ENCODE results near the gene ARPC1B.
A peak's percentile ranks its signal among the peaks of the same experiment; 100 is the strongest.
"Not testable (repeated sequence)": the region's sequence is repeated elsewhere in the genome, so short reads cannot be mapped to it uniquely, and the experiment has no call there.

ARPC1B gene

GRCh38 chr7:99366646-99367045 lies 7.9 kb upstream of the ARPC1B start:
- DNase-seq (ENCODE audit: low read depth in 3 of 3, low spot score in 1 of 3): no peak

GRCh38 chr7:99368750-99369389 lies 5.7 kb upstream of the ARPC1B start:
- no peak for DNase-seq (ENCODE audit: low read depth in 3 of 3, low spot score in 1 of 3)

- DNase-seq (ENCODE audit: low read depth in 3 of 3, low spot score in 1 of 3): no peak
Measured at GRCh38 chr7:99369767-99370391, 4.7 kb upstream of the ARPC1B start.

- no peak for DNase-seq (ENCODE audit: low read depth in 3 of 3, low spot score in 1 of 3)
Measured at GRCh38 chr7:99371376-99371920, 3.1 kb upstream of the ARPC1B start.

- no peak for DNase-seq (ENCODE audit: low read depth in 3 of 3, low spot score in 1 of 3)
Measured at GRCh38 chr7:99372275-99373090, 2.0 kb upstream of the ARPC1B start.

- DNase-seq (ENCODE audit: low read depth in 3 of 3, low spot score in 1 of 3): no peak
Measured at GRCh38 chr7:99373091-99374066, 1.2 kb upstream of the ARPC1B start.

- peak; percentile 24 to 49 (median 33) for DNase-seq (ENCODE audit: low read depth in 3 of 3, low spot score in 1 of 3)
Measured at GRCh38 chr7:99375070-99375807, 709 bp downstream of the ARPC1B start.

- DNase-seq (ENCODE audit: low read depth in 3 of 3, low spot score in 1 of 3): peak in 1 of 3 donors; percentile 27
Measured at GRCh38 chr7:99379043-99379577, 4.6 kb downstream of the ARPC1B start.

- DNase-seq (ENCODE audit: low read depth in 3 of 3, low spot score in 1 of 3): not testable (repeated sequence)
Measured at GRCh38 chr7:99379693-99380031, 5.1 kb downstream of the ARPC1B start.

GRCh38 chr7:99380032-99380822 lies 5.7 kb downstream of the ARPC1B start:
- DNase-seq (ENCODE audit: low read depth in 3 of 3, low spot score in 1 of 3): no peak

GRCh38 chr7:99380823-99381663 lies 6.5 kb downstream of the ARPC1B start:
- DNase-seq (ENCODE audit: low read depth in 3 of 3, low spot score in 1 of 3): peak; percentile 69 to 85 (median 84)

GRCh38 chr7:99381664-99382075 lies 7.1 kb downstream of the ARPC1B start:
- DNase-seq (ENCODE audit: low read depth in 3 of 3, low spot score in 1 of 3): no peak

GRCh38 chr7:99383203-99383602 lies 8.7 kb downstream of the ARPC1B start:
- no peak for DNase-seq (ENCODE audit: low read depth in 3 of 3, low spot score in 1 of 3)

GRCh38 chr7:99383791-99384370 lies 9.4 kb downstream of the ARPC1B start:
- DNase-seq (ENCODE audit: low read depth in 3 of 3, low spot score in 1 of 3): no peak

- DNase-seq (ENCODE audit: low read depth in 3 of 3, low spot score in 1 of 3): no peak
Measured at GRCh38 chr7:99384523-99384922, 10.0 kb downstream of the ARPC1B start.

- DNase-seq (ENCODE audit: low read depth in 3 of 3, low spot score in 1 of 3): no peak
Measured at GRCh38 chr7:99385564-99385963, 11.0 kb downstream of the ARPC1B start.

- DNase-seq (ENCODE audit: low read depth in 3 of 3, low spot score in 1 of 3): no peak
Measured at GRCh38 chr7:99386584-99387238, 12.2 kb downstream of the ARPC1B start.

Measured in stimulated activated CD4-positive, alpha-beta T cell treated with anti-CD3 and anti-CD28 coated beads, TNF-alpha, amount 100 ng/mL, for 1 hour (primary cell).